Cortex of kidney (tissue), 1 donor: ENCODE measurements around the gene TRIM63.
"Not testable (repeated sequence)": the region's sequence is repeated elsewhere in the genome, so short reads cannot be mapped to it uniquely, and the experiment has no call there.

Experiments
- DNase-seq: peaks from one replicate; lab custom pipeline; 2025; lab: John Stamatoyannopoulos, UW

Gene TRIM63

GRCh38 chr1:26067432-26067911 is at the start of gene TRIM63:
TRIM63 (minus strand) TSS chr1:26067630; CDS start chr1:26067494, 136 bp downstream.
- no peak for DNase-seq

GRCh38 chr1:26114165-26114927 is 46.9 kb upstream of the TRIM63 start:
- no peak for DNase-seq

DNA sequence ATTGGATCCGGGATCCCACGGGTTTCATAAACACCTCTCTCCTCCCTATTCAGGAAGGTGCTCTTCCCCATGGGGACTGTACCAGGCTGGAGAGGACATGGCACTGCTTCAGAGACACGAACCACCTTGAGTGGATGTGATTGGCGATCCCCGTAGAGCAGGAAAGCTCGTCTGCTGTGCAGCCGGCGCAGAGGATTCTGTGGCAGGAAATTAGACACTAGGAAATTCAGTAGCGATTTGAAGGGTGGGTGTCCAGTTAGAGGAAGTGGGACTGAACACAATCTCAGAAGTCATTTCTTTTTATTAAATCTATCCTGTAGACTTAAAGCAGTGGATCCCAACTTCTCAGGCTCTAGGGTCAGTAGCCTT is 45.0 kb upstream of the TRIM63 start:
- DNase-seq: no peak

GRCh38 chr1:26111530-26112406 is 44.3 kb upstream of the TRIM63 start, which contains the start of gene PDIK1L:
PDIK1L (plus strand) TSS chr1:26111824; CDS start chr1:26114309, 2,485 bp downstream.
- DNase-seq: peak; percentile 48

DNA sequence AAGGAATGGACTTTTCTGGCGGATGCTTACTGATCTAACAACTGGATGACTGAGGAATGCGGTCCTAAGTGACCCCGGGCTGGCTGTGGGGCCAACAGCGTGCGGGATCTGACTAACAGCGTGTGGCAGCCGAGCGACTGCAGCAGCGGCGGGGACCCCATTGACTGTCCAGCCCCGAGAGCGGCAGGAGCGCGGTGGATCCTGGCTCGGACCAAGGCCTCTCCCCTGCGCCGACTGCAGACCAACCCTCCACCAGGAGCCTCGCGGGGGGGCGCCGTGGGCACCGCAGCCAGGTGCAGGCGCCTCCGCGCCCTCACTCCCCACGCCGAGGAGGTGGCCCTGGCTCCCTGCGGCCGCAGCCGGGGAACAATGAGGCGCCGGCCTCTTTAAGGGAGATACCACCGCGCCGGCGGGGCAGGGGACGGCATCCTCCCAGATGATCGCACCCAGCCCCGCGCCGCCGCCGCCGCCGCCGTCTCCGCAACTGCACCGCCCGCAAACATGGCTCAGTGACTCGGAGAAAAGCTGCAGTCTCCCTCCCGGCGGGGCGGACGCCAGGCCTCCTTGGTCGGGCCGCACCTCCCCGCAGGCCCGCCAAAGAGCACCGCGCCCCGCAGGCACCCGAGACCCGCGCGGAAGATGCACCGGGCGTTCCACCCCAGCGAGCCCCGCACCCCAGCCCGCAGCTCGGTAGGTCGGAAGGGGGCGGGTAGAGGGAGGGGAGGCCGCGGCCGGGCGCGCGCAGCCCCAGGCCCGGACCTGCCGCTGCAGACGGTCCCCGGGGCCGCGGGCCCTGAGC is 43.5 kb upstream of the TRIM63 start:
- no peak for DNase-seq

GRCh38 chr1:26109229-26110164 is 42.1 kb upstream of the TRIM63 start:
- DNase-seq: no peak

DNA sequence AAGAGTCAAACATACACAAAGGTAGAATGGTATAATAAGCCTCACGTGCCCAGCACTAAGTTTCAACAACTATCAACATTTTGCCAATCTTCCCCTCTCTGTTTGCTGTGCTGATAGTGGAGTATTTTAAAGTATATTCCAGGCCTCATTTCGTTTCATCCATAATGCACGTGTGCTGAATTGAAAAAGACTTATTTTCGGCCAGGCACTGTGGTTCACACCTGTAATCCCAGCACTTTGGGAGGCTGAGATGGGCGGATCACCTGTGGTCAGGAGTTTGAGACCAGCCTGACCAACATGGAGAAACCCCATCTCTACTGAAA is 37.8 kb upstream of the TRIM63 start:
- not testable (repeated sequence) for DNase-seq

GRCh38 chr1:26102526-26102925 is 35.1 kb upstream of the TRIM63 start:
- no peak for DNase-seq

GRCh38 chr1:26102119-26102518 is 34.7 kb upstream of the TRIM63 start:
- no peak for DNase-seq

- not testable (repeated sequence) for DNase-seq
Observed at GRCh38 chr1:26100204-26100603, 32.8 kb upstream of the TRIM63 start.

- DNase-seq: no peak
Observed at GRCh38 chr1:26099780-26100179, 32.4 kb upstream of the TRIM63 start.

DNA sequence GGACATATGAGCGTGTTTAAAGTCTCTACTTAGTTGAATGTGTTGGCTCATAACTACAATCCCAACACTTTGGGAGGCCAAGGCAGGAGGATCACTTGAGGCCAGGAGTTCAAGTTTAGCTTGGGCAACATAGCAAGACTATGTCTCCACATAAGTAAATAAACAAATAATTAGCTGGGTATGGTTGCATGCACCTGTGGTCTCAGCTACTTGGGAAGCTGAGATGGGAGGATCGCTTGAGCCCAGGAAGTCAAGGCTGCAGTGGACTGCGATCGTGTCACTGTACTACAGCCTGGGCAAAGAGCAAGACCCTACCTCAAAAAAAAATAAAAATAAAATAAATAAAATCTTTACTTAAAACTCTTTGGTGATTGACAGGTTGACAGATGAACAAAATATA is 31.2 kb upstream of the TRIM63 start:
- DNase-seq: no peak

- no peak for DNase-seq
Observed at GRCh38 chr1:26097696-26098095, 30.3 kb upstream of the TRIM63 start.

GRCh38 chr1:26096471-26096870 is 29.0 kb upstream of the TRIM63 start:
- no peak for DNase-seq

- DNase-seq: no peak
Observed at GRCh38 chr1:26094677-26095383, 27.4 kb upstream of the TRIM63 start.

GRCh38 chr1:26094076-26094669 is 26.7 kb upstream of the TRIM63 start:
- no peak for DNase-seq

- DNase-seq: not testable (repeated sequence)
Observed at GRCh38 chr1:26093569-26093968, 26.1 kb upstream of the TRIM63 start.

GRCh38 chr1:26092422-26092821 is 25.0 kb upstream of the TRIM63 start:
- no peak for DNase-seq

DNA sequence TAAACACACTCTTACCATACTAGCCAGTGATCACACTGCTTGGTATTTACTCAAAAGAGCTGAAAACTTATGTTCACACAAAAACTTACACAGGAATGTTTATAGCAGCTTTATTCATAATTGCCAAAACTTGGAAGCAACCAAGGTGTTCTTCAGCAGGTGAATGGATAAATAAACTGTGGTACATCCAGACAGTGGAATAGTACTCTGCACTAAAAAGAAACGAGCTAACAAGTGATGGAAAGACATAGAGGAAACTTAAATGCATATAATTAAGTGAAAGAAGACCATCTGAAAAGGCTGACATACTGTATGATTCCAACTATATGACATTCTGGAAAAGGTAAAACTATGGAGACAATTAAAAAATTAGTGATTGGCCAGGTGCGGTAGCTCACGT is 23.5 kb upstream of the TRIM63 start:
- no peak for DNase-seq

- DNase-seq: no peak
Observed at GRCh38 chr1:26089125-26089524, 21.7 kb upstream of the TRIM63 start.
